ENCODE measurements around the gene WWC1. TPM values are rescaled to one million over a fixed set of nuclear protein-coding genes. Genes with fewer than 3 reads are reported as not detected.

WWC1 gene
- total and polyA plus RNA-seq, 9 of the 15 experiments (the other 6 are each of a cell fraction or from before 2014, with no cell fraction given): under 0.01 to 0.54 (median 0.42) TPM; not detected in 6

DNA sequence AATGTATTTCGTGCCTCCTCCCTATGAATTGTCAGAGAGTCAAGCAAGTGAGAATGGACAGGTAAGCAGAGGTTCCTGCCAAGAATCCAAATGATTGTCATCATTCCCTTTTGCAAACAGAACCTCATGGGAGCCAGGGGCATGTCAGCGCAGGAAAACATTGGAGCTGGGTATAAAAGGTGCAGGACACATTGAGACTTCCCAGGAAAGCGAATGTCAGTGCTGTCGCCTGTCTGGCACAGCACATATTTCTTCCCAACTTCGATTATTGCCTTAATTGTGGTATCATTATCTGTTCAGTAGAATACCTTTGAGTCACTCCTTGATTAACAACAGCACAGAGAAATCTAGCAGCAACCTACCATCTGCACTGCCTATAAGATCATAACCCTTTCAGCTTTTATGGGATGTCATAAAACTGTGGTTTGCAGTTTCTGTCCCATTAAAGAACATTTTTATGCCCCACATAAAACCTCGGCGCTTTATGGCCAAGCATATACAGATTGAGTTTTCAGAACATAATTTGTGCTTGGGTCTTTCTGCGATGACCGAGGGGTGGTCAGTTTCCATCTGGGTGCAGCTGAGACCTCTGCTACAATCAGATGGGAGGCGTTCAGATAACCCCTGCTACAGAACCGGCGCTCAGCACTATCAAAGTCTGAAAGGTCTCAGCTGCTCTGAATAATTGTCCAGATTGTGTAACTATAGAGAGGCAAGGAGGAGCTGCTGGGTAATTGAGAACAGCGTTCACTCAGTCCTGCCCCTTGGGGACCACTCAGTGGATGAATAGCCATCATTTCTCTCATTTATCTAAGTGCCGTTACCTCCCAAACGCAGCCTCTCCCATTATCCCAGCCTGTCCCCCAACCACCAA, 30.9 kb upstream of the WWC1 start:
- Histone ChIP-seq H3K27me3 (ENCODE audit: control insufficient read depth in 2 of 2, insufficient read depth in 2 of 2, low read length in 2 of 2) (peaks cover 2 to 22% of the 10 kb centered on the region in 2 experiments; a peak in 4 of 5 replicates), H3K4me1 (replicated peaks in 1 of 2; ENCODE audit: control insufficient read depth in 2 of 2, insufficient read depth in 2 of 2, low read length in 2 of 2) (no peaks in the 10 kb centered on the region), H3K36me3 (ENCODE audit: control insufficient read depth, insufficient read depth, low read length) (no peaks in the 10 kb centered on the region), H4K20me1 (replicated peaks; ENCODE audit: control insufficient read depth, insufficient read depth, low read length) (0 out of 2 replicates have a peak, but pooled peaks cover 8% of the 10 kb centered on the region), H3K9me1 (ENCODE audit: control insufficient read depth, insufficient read depth, low read length) (no peaks in the 10 kb centered on the region), H3K4me3 (no peak overlapping the region), H3K9ac (ENCODE audit: insufficient read depth in 1 of 2, low read depth in 2 of 2, low read length in 2 of 2) (no peak overlapping the region), H3K9me3 (replicated peaks; ENCODE audit: control insufficient read depth, insufficient read depth, low read depth, low read length) (no peaks in the 10 kb centered on the region), H3K4me2 (ENCODE audit: insufficient read depth, low read length) (no peak overlapping the region), H3K79me2 (ENCODE audit: control insufficient read depth, insufficient read depth, low read length) (no peaks in the 10 kb centered on the region), H2AFZ (ENCODE audit: low read depth, low read length) (no peak overlapping the region), H3K27ac (ENCODE audit: extremely low read depth, low read depth, low read length) (no peak overlapping the region)
- DNase-seq (ENCODE audit: extremely low read depth in 1 of 4, low spot score in 3 of 4): no peak
- BruUV-seq (replicated peaks): no TSS peak
- ATAC-seq: no peak
- in situ Hi-C loops (cut with MboI): loop anchor here (25.0 kb wide), 1 partner anchor 402 kb away; no protein-coding TSS in a partner anchor
- FAIRE-seq: no peak
- ChIA-PET POLR2A (no interaction called here), CTCF (ENCODE audit: low intra/inter-chr PET ratio) (no interaction called here)
- WGBS (ENCODE audit: insufficient coverage, low coverage, missing lambda C conversion rate): 1% methylated on average over 15 of the region's 15 CpGs
- intact Hi-C loops (cut with micrococcal nuclease): loop anchor here (10.0 kb wide), 1 partner anchor 164 kb away; no protein-coding TSS in a partner anchor
- TF ChIP-seq YY1 (IDR thresholded peaks at IDR 0.05; ENCODE audit: borderline replicate concordance in 1 of 3, control insufficient read depth in 1 of 3, extremely low read depth in 1 of 3, insufficient read depth in 3 of 3, insufficient read length in 1 of 3, insufficient replicate concordance in 2 of 3, low read depth in 1 of 3, low read length in 2 of 3) (no peak), ZNF143 (CRISPR knock-in tag; IDR thresholded peaks at IDR 0.05) (no peak), ZNF696 (CRISPR knock-in tag; conservative IDR thresholded peaks at IDR 0.05) (no peak), ZNF347 (CRISPR knock-in tag; IDR thresholded peaks at IDR 0.05; ENCODE audit: low read depth) (no peak), DNMT1 (IDR thresholded peaks at IDR 0.05) (no peak), TAF7 (tag; IDR thresholded peaks at IDR 0.05) (no peak), SRSF7 (optimal IDR thresholded peaks at IDR 0.05; ENCODE audit: low read depth, low read length) (no peak), TFAM (CRISPR knock-in tag; conservative IDR thresholded peaks at IDR 0.05) (no peak)
- TF ChIP-seq, protein P1, sequence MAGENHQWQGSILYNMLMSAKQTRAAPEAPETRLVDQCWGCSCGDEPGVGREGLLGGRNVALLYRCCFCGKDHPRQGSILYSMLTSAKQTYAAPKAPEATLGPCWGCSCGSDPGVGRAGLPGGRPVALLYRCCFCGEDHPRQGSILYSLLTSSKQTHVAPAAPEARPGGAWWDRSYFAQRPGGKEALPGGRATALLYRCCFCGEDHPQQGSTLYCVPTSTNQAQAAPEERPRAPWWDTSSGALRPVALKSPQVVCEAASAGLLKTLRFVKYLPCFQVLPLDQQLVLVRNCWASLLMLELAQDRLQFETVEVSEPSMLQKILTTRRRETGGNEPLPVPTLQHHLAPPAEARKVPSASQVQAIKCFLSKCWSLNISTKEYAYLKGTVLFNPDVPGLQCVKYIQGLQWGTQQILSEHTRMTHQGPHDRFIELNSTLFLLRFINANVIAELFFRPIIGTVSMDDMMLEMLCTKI (IDR thresholded peaks at IDR 0.05; ENCODE audit: partially characterized antibody): no peak
- TF ChIP-seq, protein P2, sequence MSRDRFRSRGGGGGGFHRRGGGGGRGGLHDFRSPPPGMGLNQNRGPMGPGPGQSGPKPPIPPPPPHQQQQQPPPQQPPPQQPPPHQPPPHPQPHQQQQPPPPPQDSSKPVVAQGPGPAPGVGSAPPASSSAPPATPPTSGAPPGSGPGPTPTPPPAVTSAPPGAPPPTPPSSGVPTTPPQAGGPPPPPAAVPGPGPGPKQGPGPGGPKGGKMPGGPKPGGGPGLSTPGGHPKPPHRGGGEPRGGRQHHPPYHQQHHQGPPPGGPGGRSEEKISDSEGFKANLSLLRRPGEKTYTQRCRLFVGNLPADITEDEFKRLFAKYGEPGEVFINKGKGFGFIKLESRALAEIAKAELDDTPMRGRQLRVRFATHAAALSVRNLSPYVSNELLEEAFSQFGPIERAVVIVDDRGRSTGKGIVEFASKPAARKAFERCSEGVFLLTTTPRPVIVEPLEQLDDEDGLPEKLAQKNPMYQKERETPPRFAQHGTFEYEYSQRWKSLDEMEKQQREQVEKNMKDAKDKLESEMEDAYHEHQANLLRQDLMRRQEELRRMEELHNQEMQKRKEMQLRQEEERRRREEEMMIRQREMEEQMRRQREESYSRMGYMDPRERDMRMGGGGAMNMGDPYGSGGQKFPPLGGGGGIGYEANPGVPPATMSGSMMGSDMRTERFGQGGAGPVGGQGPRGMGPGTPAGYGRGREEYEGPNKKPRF (IDR thresholded peaks at IDR 0.05; ENCODE audit: low read depth, low read length): no peak
- TF ChIP-seq, protein P3, sequence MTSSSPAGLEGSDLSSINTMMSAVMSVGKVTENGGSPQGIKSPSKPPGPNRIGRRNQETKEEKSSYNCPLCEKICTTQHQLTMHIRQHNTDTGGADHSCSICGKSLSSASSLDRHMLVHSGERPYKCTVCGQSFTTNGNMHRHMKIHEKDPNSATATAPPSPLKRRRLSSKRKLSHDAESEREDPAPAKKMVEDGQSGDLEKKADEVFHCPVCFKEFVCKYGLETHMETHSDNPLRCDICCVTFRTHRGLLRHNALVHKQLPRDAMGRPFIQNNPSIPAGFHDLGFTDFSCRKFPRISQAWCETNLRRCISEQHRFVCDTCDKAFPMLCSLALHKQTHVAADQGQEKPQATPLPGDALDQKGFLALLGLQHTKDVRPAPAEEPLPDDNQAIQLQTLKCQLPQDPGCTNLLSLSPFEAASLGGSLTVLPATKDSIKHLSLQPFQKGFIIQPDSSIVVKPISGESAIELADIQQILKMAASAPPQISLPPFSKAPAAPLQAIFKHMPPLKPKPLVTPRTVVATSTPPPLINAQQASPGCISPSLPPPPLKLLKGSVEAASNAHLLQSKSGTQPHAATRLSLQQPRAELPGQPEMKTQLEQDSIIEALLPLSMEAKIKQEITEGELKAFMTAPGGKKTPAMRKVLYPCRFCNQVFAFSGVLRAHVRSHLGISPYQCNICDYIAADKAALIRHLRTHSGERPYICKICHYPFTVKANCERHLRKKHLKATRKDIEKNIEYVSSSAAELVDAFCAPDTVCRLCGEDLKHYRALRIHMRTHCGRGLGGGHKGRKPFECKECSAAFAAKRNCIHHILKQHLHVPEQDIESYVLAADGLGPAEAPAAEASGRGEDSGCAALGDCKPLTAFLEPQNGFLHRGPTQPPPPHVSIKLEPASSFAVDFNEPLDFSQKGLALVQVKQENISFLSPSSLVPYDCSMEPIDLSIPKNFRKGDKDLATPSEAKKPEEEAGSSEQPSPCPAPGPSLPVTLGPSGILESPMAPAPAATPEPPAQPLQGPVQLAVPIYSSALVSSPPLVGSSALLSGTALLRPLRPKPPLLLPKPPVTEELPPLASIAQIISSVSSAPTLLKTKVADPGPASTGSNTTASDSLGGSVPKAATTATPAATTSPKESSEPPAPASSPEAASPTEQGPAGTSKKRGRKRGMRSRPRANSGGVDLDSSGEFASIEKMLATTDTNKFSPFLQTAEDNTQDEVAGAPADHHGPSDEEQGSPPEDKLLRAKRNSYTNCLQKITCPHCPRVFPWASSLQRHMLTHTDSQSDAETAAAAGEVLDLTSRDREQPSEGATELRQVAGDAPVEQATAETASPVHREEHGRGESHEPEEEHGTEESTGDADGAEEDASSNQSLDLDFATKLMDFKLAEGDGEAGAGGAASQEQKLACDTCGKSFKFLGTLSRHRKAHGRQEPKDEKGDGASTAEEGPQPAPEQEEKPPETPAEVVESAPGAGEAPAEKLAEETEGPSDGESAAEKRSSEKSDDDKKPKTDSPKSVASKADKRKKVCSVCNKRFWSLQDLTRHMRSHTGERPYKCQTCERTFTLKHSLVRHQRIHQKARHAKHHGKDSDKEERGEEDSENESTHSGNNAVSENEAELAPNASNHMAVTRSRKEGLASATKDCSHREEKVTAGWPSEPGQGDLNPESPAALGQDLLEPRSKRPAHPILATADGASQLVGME (CRISPR knock-in tag; IDR thresholded peaks at IDR 0.05): no peak

Measured in K562 (cell line).